HG03175 (cell line): ENCODE data around the gene PLEKHA6.

Experiments used
- ATAC-seq: cut with Tn5 transposase; IDR thresholded peaks from one replicate; pipeline ENCODE4 v1.9.1; 2021; ENCODE audit warnings: mild to moderate bottlenecking, moderate library complexity; ENCODE audit not compliant: unreplicated experiment

The PLEKHA6 gene

DNA sequence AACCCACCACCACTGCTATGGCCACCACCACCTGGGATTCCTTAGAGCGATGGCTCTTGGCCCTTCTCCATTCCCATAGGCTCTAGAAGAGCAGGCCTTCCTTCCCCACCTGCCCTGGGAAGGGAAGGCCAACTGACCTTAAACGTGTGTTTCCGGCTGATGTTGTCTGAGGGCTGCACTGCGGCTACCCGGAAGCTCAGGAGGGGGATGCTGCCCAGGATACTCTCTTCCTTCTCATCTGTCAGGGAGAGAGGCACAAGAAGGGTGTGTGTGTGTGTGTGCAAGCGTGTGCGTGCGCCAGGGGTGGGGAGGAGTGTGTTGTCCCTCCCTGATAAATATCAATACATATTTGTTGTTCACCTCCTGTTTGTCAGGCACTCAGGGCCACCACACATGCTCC lies 94.9 kb downstream of the PLEKHA6 start:
- ATAC-seq = no peak

DNA sequence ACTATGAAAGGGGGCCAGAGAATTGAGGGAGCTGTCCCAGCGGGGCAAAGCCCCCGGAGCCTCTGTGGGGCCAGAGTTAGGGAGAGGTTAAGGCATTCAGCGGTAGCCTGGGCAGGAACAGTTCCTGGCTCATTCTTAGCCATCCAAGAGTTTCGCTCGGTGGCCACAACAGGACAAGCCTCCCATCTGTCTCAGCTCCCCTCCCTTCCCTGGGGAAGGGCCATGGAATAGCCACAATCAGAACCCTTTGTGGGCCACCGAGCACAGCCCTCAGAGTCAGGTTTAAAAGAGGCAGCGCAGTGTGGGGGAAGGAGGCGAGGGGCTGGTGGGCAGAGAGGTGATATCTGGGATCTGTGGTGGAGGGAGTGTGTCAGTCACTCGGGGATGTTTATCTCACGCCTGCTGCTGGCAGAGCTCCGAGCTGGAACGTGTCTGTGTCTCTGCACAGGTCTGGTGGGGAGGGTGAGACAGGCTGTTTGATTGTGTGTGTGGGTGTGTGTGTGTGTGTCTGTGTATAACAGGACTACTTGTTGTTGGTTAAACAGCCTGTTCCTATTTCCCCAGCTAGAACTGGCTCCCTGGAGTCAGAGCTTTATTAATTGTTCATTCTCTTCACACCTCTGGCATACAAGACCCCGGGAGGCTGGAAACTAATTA lies 96.3 kb downstream of the PLEKHA6 start:
- no peak for ATAC-seq

DNA sequence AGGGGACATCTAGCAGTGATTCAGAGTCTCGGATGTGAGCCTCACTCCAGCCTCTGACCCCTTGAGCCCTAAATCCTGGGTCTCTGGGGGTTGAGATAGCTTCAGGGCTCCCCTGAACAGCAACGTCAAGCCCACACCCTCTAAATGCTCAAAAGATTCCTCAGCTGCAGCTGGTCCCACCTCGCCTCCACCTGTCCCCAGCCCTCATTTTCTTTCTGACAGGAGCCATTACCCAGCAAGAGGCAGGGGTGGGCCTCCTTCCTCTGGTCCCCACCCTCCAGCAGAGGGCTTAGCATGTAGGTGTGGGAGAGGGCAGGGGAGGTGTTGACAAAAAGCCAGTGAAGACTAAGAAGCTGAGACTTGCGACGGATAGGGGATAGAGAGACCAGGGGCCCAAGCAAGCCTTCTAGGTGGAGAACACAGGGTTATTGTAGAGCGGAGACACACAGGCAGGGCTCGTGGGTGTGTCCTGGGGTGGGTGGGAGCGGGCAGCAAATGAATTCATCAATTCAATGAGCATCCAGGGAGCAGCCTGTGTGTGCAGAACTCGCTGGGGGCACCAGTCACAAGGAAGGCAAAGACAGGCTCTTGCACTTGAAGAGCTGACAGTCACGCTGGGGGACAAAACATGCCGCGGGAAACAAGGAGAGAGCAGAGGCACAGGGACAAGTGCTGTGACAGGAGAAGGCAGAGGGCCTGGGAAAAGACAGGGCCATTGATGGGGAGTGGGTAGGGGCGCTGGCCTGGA lies 97.0 kb downstream of the PLEKHA6 start:
- no peak for ATAC-seq

DNA sequence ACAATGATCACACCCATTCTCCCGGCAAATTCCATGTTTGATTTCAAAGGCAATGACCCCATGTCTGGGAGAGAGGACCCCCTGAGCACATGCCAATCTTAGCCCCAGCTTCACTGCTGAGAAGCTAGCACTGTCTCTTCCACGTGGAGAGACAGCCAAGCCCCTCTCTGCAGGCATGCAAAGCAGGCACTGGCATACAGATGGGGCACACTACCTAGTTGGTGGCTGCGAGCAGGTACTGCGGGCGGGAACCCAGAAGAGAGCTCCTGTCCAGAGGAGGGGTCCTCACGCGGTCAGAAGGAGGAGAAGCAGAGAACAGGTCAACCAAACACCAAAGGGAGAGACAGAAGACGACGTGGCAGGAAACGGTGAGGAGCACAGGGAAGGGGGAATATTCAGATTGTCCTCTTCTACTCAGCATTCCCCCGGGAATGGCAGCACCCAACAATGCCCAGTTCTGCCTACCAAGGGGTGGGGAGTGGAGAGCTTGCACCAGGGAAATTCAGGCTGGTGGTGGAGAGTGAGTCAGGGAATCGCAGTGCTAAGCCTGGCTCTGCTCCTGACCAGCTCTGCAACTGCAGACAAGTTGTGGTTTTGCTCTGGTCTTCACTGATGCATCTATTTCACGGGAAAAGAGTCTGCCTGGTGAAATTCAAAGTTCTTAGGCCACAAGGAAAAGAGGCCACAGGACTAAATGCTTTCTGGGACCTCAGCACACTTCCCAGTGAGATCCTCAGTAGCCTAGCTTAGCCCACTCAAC lies 97.8 kb downstream of the PLEKHA6 start:
- ATAC-seq = no peak

DNA sequence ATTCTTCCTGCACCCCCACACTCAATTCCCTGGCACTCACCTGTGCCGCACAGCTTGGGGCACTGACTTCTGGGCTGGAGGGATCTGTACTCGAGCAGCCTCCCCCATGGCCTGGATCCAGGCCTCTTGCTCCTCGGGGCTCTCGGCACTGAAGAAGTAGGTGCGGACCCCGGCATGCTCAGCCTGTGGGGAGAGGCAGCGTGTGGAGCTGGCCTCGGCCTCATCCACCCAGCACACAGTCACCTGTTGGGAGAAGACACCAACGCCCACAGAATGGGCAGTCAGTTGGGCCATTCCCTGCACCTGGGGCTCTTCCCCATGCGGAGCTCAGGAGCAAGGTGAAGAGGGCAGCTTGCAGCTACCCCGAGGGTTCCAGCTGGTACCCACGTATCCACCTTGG lies 98.5 kb downstream of the PLEKHA6 start:
- no peak for ATAC-seq

DNA sequence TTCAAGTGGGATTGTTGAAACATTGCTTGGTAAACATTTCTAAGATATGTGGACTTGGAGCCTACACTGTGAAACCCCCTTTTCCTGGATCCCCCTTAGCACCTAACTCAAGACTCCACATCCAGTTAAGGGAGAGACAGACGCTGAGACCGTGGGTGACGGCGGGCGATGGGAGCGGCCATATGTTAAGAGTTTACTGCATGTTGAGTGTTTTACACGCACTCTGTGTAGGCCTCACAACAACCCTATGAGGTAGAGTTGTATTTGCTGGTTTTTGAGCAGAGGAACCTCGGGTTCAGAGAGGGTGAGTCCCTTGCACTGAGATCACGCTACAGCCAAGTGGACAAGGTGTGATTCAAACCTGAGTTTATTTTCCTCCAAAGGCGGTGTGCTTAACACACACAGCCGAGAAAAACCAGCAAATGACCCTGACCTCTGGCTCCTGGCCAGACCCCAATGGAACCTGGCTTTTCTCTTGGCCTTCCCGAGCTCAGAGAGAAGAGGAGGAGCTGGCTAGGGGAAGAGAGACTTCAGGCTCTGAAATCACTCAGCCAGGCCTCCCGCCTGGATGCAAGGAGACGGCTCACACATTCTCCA lies 99.0 kb downstream of the PLEKHA6 start:
- ATAC-seq = no peak

DNA sequence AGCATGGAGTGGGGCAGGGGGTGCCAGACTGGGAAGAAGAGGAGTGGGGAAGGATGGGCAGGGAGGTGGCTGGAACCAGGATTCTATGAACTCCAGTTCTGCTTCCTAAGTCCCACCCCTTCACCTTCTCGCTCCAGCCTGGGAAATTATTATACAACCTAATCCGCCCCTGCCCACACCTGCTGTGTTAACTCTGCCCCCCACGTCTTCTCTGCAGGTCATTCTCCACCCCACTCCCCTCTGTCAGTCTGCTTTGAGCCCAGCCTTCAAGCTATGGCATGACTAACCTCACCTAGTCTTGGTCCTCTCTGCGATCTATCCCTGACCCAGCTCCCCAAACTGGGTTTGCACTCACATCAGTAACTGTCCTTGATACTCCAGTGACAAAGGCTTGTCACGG lies 99.9 kb downstream of the PLEKHA6 start:
- ATAC-seq = no peak

DNA sequence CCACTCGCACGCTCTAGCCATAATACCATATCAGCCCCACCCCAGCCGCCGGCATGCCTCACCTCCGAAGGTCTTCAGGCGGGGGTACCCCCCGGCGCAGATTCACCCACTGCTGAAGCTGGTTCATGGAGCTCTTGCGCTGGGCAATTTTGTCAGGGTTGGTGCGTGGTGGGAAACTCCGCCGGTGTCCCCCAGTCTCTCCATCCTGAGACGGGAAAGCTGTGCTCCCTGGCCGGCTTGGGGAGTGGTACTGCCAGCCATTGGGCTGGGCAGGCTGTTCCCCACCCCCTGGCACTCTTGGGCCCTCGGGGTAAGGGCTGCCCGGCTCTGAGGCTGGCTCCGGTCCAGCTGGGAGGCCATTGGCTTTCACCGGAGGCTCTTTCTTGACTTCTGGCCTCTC lies 100.5 kb downstream of the PLEKHA6 start:
- no peak for ATAC-seq

DNA sequence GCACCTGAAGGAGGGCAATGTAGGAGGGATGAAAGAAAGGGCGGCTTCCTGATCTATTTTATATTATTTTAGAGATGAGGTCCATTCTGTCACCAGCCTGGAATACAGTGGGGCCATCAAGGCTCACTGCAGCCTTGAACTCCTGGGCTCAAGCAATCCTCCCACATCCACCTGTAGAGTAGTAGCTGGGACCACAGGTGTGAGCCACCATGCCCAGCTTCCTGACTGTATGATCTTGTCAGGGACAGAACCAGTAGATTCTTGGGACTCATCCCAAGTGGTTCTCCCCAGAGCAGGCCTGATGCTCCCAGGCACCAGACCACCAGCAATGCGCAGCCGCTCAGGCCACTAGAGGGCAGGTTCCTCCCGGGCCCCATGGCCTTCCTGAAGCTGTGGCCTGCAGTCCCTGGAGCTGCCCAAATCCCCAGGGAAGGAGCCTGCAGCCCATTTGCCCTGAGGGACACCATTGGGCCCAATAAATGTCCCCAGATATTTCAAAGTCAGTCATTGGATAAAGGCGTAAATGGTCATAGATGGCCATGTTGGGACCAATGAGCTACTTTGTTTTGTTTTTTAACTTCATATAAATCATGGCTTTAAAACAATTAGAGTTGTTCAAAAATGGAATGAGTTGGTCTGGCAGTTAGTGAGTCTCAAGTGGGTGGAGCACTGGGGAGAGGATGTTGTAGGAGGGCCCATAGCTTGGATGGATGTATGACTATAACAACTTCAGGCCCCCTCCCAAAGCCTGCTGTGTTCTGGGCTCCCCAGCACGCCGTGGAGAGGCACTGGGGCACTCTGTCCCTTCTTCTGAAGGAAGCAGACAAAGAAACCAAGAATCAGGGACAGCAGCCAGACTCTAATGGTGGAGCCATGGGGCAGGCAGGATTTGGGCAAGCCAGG lies 101.3 kb downstream of the PLEKHA6 start:
- ATAC-seq = no peak

DNA sequence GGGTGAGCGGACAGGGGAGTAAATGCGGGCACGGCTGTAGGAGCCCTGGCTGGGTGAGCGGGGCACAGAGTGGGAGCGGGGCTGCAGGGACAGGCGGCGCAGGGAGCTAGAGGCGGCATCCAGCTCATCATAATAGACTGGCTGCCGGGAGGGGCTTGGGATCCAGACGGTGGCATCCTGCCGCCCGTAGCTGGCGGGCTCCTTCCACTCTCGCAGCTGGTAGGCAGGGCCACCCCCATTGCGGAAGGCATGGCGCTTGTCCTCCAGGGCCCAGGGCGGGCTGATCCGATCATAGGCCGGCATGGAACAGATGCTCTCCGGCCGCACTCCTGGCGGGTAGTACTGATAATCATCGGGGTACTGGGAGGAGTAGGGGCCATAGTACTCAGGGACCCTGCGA lies 102.3 kb downstream of the PLEKHA6 start:
- ATAC-seq = no peak

DNA sequence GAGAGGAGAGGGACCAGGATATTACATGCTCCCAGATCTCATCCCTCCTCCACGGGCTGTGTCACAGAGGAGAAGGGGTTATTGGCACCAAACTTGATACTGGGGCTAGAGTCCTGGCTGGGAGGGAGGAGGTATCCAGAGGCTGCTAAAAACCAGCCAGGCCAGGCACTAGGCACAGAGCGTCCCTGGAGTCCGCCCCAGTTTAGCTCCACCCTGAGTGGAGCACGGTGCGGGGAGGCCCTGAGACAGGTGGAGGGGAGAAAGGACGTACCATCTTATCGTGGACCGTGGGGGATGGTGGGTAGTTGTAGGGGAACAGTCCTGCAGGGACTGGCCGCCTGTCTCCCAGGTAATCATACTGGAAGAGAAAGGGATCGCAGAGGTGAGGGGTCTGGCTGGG lies 103.2 kb downstream of the PLEKHA6 start:
- no peak for ATAC-seq

DNA sequence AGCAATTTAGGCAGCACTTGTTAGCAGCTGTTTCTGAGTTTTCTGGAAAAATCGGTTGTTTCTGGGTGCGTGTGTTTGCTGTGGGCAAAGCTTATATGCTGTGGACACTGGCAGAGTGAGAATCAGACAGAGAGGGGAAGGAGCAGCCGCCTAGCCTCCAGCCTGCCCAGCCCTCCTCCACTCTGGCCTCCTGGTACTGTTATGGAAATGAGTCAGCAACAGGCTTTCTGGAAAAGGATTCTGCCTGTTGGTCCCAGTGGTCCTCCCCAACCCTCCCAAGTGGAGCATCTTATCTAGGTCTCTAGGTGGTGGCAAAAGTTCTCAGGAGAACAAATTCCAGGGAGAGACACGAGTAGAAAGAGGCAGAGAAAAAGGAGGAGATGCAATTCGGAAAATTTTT lies 103.8 kb downstream of the PLEKHA6 start:
- no peak for ATAC-seq

DNA sequence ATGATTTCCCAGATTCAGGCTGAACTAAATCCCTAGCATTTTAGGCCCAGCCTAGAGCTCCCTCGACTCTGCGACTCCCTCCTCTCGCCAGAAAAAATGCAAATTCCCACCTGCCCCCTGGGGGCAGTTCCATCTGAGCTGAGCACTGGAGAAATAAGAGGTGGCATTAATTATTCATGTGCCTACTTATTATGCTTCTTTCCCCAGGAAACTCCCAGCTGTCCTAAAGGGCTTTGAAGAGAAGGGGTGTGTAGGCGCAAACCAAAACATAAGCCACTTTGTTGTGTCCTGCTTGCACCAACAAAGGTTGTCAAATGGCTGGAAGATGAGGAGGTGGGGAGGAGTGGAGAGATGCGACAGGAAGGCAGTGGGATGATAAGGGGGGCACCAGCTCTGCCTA lies 104.5 kb downstream of the PLEKHA6 start:
- no peak for ATAC-seq

DNA sequence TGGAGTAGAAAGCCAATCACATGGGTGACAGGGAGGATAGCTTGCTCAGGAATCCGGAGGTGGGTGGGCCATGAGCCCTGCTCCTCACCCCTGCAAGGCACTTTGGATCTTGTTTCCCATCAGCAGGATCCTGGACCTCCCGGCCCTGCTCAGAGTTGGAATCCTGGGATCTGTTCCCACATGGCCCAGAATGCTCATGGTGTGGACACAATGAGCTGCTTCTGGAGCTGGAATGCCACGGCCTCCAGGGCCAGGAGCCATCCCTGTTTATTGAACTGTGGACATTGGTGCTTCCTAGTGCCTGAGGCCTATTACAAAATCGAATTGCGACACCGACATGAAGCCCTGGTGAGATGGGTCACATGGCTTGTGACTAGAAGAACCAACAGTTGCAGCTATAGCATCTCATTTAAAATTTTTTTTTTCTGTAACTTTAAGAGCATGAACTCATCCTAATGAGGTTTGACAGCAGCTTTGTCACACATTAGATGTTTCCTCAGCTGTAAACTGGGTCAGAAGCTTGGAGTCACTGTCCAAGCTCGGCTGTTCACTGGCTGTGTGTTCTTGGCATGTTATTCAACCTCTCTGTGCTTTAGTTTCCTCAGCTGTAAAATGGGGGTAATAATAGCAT lies 105.6 kb downstream of the PLEKHA6 start:
- ATAC-seq = no peak

DNA sequence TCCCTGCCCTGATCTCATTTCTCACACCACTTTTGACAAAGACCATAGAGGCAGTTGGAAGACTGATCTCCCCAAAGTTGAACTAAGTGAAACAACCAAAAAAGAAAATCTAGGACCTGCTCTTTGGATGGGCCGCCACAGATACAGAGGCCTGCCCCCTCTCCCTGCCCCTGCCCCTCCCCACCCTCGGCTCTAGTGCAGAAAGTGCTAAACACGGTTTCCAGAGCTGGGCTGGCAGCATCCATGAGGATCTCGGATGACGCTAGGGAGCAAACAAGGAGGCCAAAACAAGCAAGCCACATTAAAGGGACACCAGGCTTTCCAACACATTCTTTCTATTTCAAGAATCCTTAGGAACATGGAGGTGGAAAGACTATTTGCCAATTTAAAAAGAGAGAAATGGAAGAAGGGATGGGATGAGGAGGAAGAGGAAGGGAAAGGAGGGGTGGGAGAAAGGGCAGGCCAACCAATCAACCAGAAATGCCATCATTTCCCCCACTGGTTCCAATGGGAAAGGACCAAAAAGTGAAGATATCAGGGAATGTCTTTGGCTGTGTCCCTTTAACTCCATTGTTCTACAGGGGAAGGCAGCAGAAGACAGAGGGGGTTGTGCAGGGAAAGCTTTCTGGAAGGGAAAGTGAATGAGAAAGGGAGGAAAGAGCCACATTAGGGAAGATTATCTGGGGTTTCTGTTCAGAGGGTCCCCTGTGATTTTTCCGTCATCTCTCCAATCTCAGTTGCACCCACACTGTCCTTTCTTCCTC lies 107.6 kb downstream of the PLEKHA6 start:
- ATAC-seq = no peak

DNA sequence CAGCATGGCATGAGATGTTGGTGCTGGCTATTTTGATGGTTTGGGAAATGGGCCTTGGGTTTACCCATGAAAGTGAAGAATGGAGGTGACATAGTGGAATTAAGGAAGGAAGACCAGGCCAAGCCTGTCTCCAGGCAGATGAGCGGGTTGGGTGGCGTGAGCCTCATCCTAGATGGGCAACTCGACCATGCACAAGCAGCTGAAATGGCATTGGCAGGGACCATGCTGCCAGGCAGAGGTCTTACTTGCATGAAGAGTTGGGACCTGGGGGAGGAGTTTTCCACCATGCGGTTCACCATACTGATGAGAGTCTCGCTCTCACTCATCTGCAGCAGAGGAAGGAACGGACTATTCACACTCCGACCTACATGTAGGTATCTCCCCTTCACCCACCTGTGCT lies 108.4 kb downstream of the PLEKHA6 start:
- ATAC-seq = no peak

DNA sequence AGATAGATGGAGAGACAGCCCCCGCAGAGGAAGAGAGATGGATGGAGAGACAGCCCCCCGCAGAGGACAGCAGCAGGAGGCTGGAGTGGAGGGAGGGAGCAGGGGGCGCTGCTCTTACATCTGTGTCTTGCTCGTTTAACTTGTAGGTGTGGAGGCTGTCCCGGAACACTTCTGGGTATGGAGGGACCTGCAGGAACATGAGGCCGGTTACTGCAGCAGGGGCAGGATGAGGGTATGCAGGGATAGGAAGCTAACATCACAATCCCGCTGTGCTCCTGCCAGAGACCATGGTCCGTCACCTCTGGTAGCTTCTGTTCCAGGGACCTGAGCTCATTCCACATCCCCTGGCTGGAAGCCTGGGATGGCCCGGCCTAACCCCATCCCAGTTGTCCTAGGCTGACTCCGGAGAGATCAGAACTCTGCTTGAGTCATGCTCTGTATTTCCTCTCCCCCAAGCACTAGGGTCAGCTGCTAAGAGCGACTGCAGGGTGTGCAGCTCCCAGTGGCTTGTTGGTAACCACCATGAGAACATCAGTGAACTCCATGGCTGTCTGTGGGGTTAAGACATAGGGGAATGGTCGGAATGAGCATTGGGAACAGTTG lies 109.2 kb downstream of the PLEKHA6 start:
- no peak for ATAC-seq

DNA sequence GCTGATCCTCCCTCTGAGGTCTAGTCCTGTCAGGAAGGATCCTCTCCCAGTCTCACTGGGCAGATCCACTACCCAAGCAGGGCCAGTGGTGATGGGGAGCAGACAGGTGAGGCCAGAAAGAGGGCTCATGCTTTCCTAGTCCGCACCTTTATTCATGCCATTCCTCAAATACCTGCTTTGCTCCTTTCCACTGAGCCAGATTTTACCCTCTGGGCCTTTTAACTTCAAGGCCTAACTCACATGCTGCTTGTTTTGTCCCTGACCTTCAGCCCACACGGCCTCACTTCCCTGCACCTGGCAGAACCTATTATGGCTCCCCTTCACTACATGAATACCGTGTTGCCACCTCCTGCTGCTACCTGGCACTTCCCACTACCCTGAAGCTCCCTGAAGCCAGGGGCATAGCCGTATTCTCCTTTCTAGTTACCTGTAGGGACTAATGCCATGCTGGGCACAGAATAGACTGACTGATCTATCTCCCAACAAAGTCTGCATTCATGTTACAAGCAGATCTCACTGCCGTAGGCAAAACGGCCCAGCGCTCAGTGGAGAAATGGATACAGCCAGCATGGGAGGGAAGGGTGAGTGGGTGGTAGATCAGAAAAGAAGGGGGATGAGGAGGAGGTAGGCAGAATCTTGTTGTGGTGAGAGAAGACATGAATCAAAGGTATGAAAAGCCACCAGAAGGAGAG lies 109.8 kb downstream of the PLEKHA6 start:
- ATAC-seq = no peak
